Measurements from ENCODE around the gene FOXC2. TPM values are rescaled to one million over a fixed set of nuclear protein-coding genes. Genes with fewer than 3 reads are reported as not detected.

Gene FOXC2
- total and polyA plus RNA-seq, 2 of the 13 experiments (the other 11 are each of a cell fraction or from before 2014, with no cell fraction given), result not detected

GRCh38 chr16:86563469-86564345, 2.9 kb upstream of the FOXC2 start (continued):
- no peak for TF ChIP-seq ZNF790 (CRISPR knock-in tag; IDR thresholded peaks at IDR 0.05; ENCODE audit: borderline replicate concordance)
- no peak for TF ChIP-seq ATF4 (CRISPR knock-in tag; IDR thresholded peaks at IDR 0.05)
- TF ChIP-seq RBM22 (optimal IDR thresholded peaks at IDR 0.05; ENCODE audit: low read length), result no peak
- TF ChIP-seq ZSCAN30 (CRISPR knock-in tag; IDR thresholded peaks at IDR 0.05), result no peak
- no peak for TF ChIP-seq ZFAT (CRISPR knock-in tag; conservative IDR thresholded peaks at IDR 0.05)
- TF ChIP-seq TCF7 (IDR thresholded peaks at IDR 0.05; ENCODE audit: low read depth), result no peak
- TF ChIP-seq CBX5 (CRISPR knock-in tag; IDR thresholded peaks at IDR 0.05; ENCODE audit: borderline replicate concordance), result peak; percentile 75
- TF ChIP-seq ZNF709 (CRISPR knock-in tag; IDR thresholded peaks at IDR 0.05), result no peak; the same call in 1 of the 2 replicates
- TF ChIP-seq FOXA3 (CRISPR knock-in tag; IDR thresholded peaks at IDR 0.05), result peak; percentile 24; the same call in 1 of the 2 replicates
- TF ChIP-seq SMC3 (IDR thresholded peaks at IDR 0.05; ENCODE audit: low read length), result peak; percentile 99
- TF ChIP-seq ZNF746 (CRISPR knock-in tag; IDR thresholded peaks at IDR 0.05), result no peak
- no peak for TF ChIP-seq ZNF615 (CRISPR knock-in tag; IDR thresholded peaks at IDR 0.05; ENCODE audit: borderline replicate concordance)
- no peak for TF ChIP-seq ZNF441 (CRISPR knock-in tag; IDR thresholded peaks at IDR 0.05; ENCODE audit: borderline replicate concordance)
- TF ChIP-seq ZNF264 (CRISPR knock-in tag; IDR thresholded peaks at IDR 0.05), result no peak
- TF ChIP-seq PCBP2 (optimal IDR thresholded peaks at IDR 0.05; ENCODE audit: low read depth, low read length, poor library complexity, severe bottlenecking), result no peak
- no peak for TF ChIP-seq SPEN (CRISPR knock-in tag; IDR thresholded peaks at IDR 0.05; ENCODE audit: low read depth)
- no peak for TF ChIP-seq POLR2G (IDR thresholded peaks at IDR 0.05; ENCODE audit: low read depth, low read length)
- no peak for TF ChIP-seq ATF6 (CRISPR knock-in tag; conservative IDR thresholded peaks at IDR 0.05)
- peak; percentile 25; the same call in 1 of the 2 replicates for TF ChIP-seq TBP (CRISPR knock-in tag; IDR thresholded peaks at IDR 0.05)
- no peak for TF ChIP-seq IRF9 (CRISPR knock-in tag; IDR thresholded peaks at IDR 0.05; ENCODE audit: borderline replicate concordance)
- TF ChIP-seq FOXJ3 (CRISPR knock-in tag; IDR thresholded peaks at IDR 0.05; ENCODE audit: borderline replicate concordance), result no peak
- TF ChIP-seq ZNF614 (CRISPR knock-in tag; IDR thresholded peaks at IDR 0.05; ENCODE audit: borderline replicate concordance), result peak; percentile 62; the same call in 1 of the 2 replicates
- peak; percentile 66 for TF ChIP-seq ZNF883 (CRISPR knock-in tag; IDR thresholded peaks at IDR 0.05; ENCODE audit: not compliant biosample characterization)
- peak; percentile 52 for TF ChIP-seq GABPB1 (CRISPR knock-in tag; IDR thresholded peaks at IDR 0.05)
- TF ChIP-seq FOSL1 (CRISPR knock-in tag; IDR thresholded peaks at IDR 0.05; ENCODE audit: borderline replicate concordance), result no peak
